HepG2 (cell line): Measurements from ENCODE around the gene KHNYN. TPM values are rescaled to one million over a fixed set of nuclear protein-coding genes. Genes with fewer than 3 reads are reported as not detected.
A peak's percentile ranks its signal among the peaks of the same experiment; 100 is the strongest.

Source experiments
- ATF7 ChIP-seq, 2 experiments: fragments of 450-650 bp in 1 of 2; sonication (generic) in 1 of 2; formaldehyde crosslinking in 1 of 2; IDR thresholded peaks; 2 replicates each; pipeline versions ENCODE4 v1.4.0 to v1.6.1; 2016 to 2020; ENCODE audit warnings: antibody characterized with exemption in 1 of 2, mild to moderate bottlenecking in 1 of 2, missing genetic modification reagents in 1 of 2
- BCLAF1 ChIP-seq: fragments of 450-650 bp; IDR thresholded peaks from 2 replicates; pipeline ENCODE4 v1.6.1; 2017; ENCODE audit warnings: mild to moderate bottlenecking
- JUND ChIP-seq: sonication (generic); formaldehyde crosslinking; IDR thresholded peaks from 2 replicates; pipeline ENCODE4 v1.8.0; 2022; ENCODE audit warnings: mild to moderate bottlenecking, missing genetic modification reagents
- NR2F2 ChIP-seq: IDR thresholded peaks from 2 replicates; pipeline ENCODE4 v1.6.1; 2012; ENCODE audit warnings: low read depth, inconsistent platforms, borderline replicate concordance
- NR3C1 ChIP-seq: sonication (generic); formaldehyde crosslinking; IDR thresholded peaks from 2 replicates; pipeline ENCODE4 v1.4.0; 2020; ENCODE audit warnings: missing genetic modification reagents
- POLR2A ChIP-seq, 2 experiments: IDR thresholded peaks; 2 replicates each; pipeline ENCODE4 v1.6.1; 2011; ENCODE audit warnings: low read depth in 2 of 2, low read length in 2 of 2, mild to moderate bottlenecking in 1 of 2, moderate library complexity in 1 of 2; ENCODE audit not compliant: insufficient read depth in 1 of 2
- SAP130 ChIP-seq: IDR thresholded peaks from 2 replicates; pipeline ENCODE4 v1.6.1; 2016; ENCODE audit warnings: low read depth
- SKI ChIP-seq: fragments of 450-650 bp; IDR thresholded peaks from one replicate; pipeline ENCODE4 v1.6.1; 2018; ENCODE audit warnings: mild to moderate bottlenecking; ENCODE audit not compliant: partially characterized antibody
- SP140L ChIP-seq: sonication (generic); formaldehyde crosslinking; IDR thresholded peaks from 2 replicates; pipeline ENCODE4 v1.4.0; 2020; ENCODE audit warnings: missing genetic modification reagents, borderline replicate concordance
- SP4 ChIP-seq: sonication (generic); formaldehyde crosslinking; IDR thresholded peaks from 2 replicates; pipeline ENCODE4 v1.8.1; 2023; ENCODE audit warnings: mild to moderate bottlenecking, missing genetic modification reagents
- SPEN ChIP-seq: sonication (generic); formaldehyde crosslinking; IDR thresholded peaks from 2 replicates; pipeline ENCODE4 v1.5.1; 2020; ENCODE audit warnings: low read depth, mild to moderate bottlenecking, missing genetic modification reagents
- U2AF1 ChIP-seq: fragments of 200-400 bp; formaldehyde crosslinking; optimal IDR thresholded peaks from 2 replicates; pipeline ENCODE3; 2017; ENCODE audit warnings: mild to moderate bottlenecking, low read depth, low read length
- ZNF138 ChIP-seq: sonication (generic); formaldehyde crosslinking; IDR thresholded peaks from 2 replicates; pipeline ENCODE4 v1.5.0; 2020; ENCODE audit warnings: mild to moderate bottlenecking, low read depth, missing genetic modification reagents
- ZNF253 ChIP-seq: sonication (generic); formaldehyde crosslinking; IDR thresholded peaks from 2 replicates; pipeline ENCODE4 v1.8.0; 2022; ENCODE audit warnings: mild to moderate bottlenecking, missing genetic modification reagents, borderline replicate concordance
- ZNF337 ChIP-seq: sonication (generic); formaldehyde crosslinking; IDR thresholded peaks from 2 replicates; pipeline ENCODE4 v1.5.1; 2020; ENCODE audit warnings: missing genetic modification reagents, low read depth, mild to moderate bottlenecking, borderline replicate concordance
- ZNF343 ChIP-seq: sonication (generic); formaldehyde crosslinking; IDR thresholded peaks from 2 replicates; pipeline ENCODE4 v1.4.0; 2020; ENCODE audit warnings: mild to moderate bottlenecking, missing genetic modification reagents
- ZNF550 ChIP-seq: sonication (generic); formaldehyde crosslinking; IDR thresholded peaks from 2 replicates; pipeline ENCODE4 v1.4.0; 2020; ENCODE audit warnings: mild to moderate bottlenecking, missing genetic modification reagents, borderline replicate concordance
- ZNF572 ChIP-seq: sonication (generic); formaldehyde crosslinking; IDR thresholded peaks from 2 replicates; pipeline ENCODE4 v1.5.1; 2020; ENCODE audit warnings: mild to moderate bottlenecking, missing genetic modification reagents
- polyA plus RNA-seq, 8 experiments: library from polyadenylated mRNA; depleted of rRNA in 3 of 8; stranded (reverse) in 7 of 8; unstranded in 1 of 8; fragments of >200 nt; fragmentation: Illumina TruSeq in 4 of 8; extraction: Trizol in 4 of 8; gene quantifications; 2 replicates each; pipeline versions ENCODE4 v1.2.1 to v1.2.3, GENCODE V29; 2011 to 2016; ENCODE audit warnings: low read depth in 4 of 8, missing spikeins in 1 of 8, mixed read lengths in 1 of 8; ENCODE audit not compliant: insufficient read depth in 1 of 8
- total RNA-seq, 5 experiments: library from RNA; depleted of rRNA; stranded (reverse); fragments of >200 nt; fragmentation: Illumina TruSeq; extraction: Trizol; gene quantifications; 2 replicates each; pipeline ENCODE4 v1.2.3, GENCODE V29; 2016; ENCODE audit warnings: low read depth in 1 of 5
- TF ChIP-seq, protein P1 (sequence below): sonication (generic); formaldehyde crosslinking; IDR thresholded peaks from 2 replicates; pipeline ENCODE4 v1.4.0; 2020; ENCODE audit warnings: missing genetic modification reagents
- TF ChIP-seq, protein P2 (sequence below): sonication (generic); formaldehyde crosslinking; IDR thresholded peaks from 2 replicates; pipeline ENCODE4 v1.8.0; 2022; ENCODE audit warnings: low read depth, missing genetic modification reagents
- TF ChIP-seq, protein P3 (sequence below): sonication (generic); formaldehyde crosslinking; IDR thresholded peaks from 2 replicates; pipeline ENCODE4 v1.5.0; 2020; ENCODE audit warnings: mild to moderate bottlenecking, missing genetic modification reagents

Gene KHNYN
- total and polyA plus RNA-seq, 2 of the 13 experiments (the other 11 are each of a cell fraction or from before 2014, with no cell fraction given): 52.8 to 75.7 TPM

GRCh38 chr14:24398653-24399446 lies 30.9 kb upstream of the KHNYN start, which contains the start of gene NYNRIN (continued):
- TF ChIP-seq, protein P1, sequence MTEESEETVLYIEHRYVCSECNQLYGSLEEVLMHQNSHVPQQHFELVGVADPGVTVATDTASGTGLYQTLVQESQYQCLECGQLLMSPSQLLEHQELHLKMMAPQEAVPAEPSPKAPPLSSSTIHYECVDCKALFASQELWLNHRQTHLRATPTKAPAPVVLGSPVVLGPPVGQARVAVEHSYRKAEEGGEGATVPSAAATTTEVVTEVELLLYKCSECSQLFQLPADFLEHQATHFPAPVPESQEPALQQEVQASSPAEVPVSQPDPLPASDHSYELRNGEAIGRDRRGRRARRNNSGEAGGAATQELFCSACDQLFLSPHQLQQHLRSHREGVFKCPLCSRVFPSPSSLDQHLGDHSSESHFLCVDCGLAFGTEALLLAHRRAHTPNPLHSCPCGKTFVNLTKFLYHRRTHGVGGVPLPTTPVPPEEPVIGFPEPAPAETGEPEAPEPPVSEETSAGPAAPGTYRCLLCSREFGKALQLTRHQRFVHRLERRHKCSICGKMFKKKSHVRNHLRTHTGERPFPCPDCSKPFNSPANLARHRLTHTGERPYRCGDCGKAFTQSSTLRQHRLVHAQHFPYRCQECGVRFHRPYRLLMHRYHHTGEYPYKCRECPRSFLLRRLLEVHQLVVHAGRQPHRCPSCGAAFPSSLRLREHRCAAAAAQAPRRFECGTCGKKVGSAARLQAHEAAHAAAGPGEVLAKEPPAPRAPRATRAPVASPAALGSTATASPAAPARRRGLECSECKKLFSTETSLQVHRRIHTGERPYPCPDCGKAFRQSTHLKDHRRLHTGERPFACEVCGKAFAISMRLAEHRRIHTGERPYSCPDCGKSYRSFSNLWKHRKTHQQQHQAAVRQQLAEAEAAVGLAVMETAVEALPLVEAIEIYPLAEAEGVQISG (CRISPR knock-in tag): no peak
- TF ChIP-seq SPEN (CRISPR knock-in tag) (no peak), ZNF253 (CRISPR knock-in tag) (no peak), SAP130 (CRISPR knock-in tag) (no peak), ATF7 (IDR thresholded peaks at IDR 0.05) (no peak), ATF7 (CRISPR knock-in tag; IDR thresholded peaks at IDR 0.05) (no peak), NR3C1 (no peak), JUND (CRISPR knock-in tag) (no peak), ZNF337 (CRISPR knock-in tag) (no peak), ZNF572 (CRISPR knock-in tag) (no peak), SP4 (CRISPR knock-in tag) (no peak; the same call in 1 of the 2 replicates), SP140L (CRISPR knock-in tag) (no peak), SKI (no peak), ZNF343 (CRISPR knock-in tag) (peak; percentile 52; the same call in 1 of the 2 replicates), BCLAF1 (no peak), ZNF138 (CRISPR knock-in tag) (no peak), POLR2A (IDR thresholded peaks at IDR 0.05; ENCODE audit: insufficient read depth in 1 of 2, low read depth in 2 of 2, low read length in 2 of 2) (no peak), U2AF1 (no peak), ZNF550 (CRISPR knock-in tag) (0 out of 2 replicates have a peak, but pooled peaks have one; percentile 69), NR2F2 (no peak)
- TF ChIP-seq, protein P2, sequence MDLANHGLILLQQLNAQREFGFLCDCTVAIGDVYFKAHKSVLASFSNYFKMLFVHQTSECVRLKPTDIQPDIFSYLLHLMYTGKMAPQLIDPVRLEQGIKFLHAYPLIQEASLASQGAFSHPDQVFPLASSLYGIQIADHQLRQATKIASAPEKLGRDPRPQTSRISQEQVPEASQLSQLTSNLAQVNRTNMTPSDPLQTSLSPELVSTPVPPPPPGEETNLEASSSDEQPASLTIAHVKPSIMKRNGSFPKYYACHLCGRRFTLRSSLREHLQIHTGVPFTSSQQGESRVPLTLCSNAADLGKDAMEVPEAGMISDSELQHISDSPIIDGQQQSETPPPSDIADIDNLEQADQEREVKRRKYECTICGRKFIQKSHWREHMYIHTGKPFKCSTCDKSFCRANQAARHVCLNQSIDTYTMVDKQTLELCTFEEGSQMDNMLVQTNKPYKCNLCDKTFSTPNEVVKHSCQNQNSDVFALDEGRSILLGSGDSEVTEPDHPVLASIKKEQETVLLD (CRISPR knock-in tag): no peak
- TF ChIP-seq, protein P3, sequence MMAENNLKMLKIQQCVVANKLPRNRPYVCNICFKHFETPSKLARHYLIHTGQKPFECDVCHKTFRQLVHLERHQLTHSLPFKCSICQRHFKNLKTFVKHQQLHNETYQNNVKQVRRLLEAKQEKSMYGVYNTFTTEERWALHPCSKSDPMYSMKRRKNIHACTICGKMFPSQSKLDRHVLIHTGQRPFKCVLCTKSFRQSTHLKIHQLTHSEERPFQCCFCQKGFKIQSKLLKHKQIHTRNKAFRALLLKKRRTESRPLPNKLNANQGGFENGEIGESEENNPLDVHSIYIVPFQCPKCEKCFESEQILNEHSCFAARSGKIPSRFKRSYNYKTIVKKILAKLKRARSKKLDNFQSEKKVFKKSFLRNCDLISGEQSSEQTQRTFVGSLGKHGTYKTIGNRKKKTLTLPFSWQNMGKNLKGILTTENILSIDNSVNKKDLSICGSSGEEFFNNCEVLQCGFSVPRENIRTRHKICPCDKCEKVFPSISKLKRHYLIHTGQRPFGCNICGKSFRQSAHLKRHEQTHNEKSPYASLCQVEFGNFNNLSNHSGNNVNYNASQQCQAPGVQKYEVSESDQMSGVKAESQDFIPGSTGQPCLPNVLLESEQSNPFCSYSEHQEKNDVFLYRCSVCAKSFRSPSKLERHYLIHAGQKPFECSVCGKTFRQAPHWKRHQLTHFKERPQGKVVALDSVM (CRISPR knock-in tag): no peak
